Epidermal melanocyte (primary cell): ENCODE results near the gene TCF12.
"Not testable (repeated sequence)": the region's sequence is repeated elsewhere in the genome, so short reads cannot be mapped to it uniquely, and the experiment has no call there.

Source experiments
- DNase-seq: peaks from one replicate; pipeline ENCODE4 v3.0.0; 2011; ENCODE audit warnings: low spot score; ENCODE audit not compliant: insufficient read length

Gene TCF12

DNA sequence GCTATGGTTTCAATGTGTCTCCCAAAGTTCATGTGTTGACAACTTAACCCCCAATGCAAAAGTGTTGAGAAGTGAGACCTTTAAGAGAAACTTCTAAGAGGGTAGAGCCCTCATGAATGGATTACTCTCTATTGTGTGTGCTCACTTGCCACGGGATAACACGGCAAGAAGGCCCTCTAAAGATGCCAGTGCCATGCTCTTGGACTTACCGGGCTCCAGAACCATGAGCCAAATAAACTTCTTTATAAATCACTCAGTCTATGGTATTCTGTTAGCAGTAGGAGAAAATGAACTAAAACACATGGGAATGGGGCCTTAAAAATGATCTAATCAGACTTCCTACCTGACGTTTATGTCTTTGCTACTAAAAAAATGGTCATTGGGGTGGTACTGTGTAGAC, 2.6 kb upstream of the TCF12 start:
- DNase-seq: no peak

DNA sequence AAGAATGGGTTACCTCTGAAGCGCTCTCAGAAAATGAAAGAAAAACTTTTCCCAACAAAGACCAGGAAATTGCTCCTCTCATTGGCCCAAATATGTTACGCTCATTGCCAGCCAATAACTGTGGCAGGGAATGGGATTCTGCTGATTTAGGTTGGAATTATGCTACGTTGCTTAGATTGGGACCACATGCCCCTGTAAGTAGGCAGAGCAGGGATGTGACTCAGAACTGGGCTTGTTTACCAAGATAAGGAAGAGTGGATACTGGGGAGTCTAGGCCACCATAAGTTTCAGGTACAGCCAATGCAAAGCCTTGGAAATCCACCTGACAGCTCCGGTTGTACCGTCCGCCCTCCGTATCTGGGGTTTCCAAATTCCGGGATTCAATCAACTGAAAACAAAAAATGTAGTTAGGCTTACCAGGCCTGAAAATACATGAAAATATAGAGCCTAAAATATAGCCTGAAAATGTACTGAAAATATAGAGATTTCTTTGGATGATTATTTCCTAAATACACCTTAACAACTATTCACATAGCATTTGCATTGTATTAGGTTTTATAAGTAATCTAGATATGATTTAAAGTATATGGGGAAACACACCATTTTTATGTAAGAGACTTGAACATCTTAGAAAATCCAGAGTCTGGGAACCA, 1.5 kb upstream of the TCF12 start:
- DNase-seq: no peak

GRCh38 chr15:56917652-56918045, 795 bp upstream of the TCF12 start:
- no peak for DNase-seq

GRCh38 chr15:56919031-56919608, 676 bp downstream of the TCF12 start:
- peak; percentile 17 for DNase-seq

DNA sequence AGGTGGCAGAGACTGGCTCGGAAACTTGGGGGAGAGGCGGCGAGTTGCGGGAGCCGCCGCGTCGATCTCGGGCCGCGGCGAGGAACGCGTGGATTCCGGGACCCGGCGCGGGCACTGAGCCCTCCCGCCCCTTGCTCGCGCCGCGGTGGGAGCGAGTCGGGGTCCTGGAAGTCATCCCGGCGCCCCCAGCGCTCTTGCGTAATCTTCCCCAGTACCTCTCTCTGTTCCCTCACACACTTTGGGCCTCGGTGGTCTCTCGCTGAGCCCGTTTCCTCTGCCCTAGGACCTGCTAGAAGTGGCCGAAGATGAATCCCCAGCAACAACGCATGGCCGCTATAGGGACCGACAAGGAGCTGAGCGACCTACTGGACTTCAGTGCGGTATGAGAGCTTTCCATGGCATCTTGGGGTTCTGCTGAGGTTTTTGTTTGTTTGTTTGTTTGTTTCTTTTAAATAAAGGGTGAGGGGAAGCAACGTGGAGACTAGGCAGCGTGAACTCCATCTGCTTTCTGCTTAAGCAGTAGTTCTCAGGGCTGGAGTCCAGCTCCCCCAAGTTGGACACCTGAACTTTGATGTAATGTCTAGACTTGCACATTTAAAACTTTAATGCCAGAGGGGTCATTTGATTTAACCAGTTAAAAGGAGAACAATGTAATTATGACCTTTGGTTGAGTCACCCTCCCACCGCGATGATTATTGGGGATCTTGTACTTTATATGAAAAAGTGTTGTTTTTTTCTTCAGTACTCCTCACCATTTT, 1.3 kb downstream of the TCF12 start:
- peak; percentile 24 for DNase-seq

- no peak for DNase-seq
Measured at GRCh38 chr15:56920367-56920627, 1.9 kb downstream of the TCF12 start.

DNA sequence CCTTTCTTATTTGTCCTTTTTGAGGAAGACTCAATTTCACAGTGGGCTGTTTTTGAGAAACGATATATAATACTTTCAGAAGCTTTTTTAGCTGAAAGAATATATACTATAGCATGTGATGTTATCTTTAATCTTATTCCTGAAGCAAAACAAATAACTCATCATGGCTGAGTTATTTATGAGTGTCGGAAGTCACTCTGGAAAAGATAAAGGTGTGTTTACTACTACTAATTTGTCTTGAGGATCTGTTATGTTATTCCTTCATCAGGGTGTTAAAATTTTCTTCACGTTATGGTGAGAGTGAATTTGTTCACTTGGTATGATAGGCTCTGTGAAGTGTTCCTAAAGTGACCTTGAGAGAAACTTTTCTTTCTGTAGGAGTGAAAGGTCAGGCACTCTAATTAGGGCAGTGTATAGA, 4.7 kb downstream of the TCF12 start:
- DNase-seq: no peak

GRCh38 chr15:56927816-56928215, 9.4 kb downstream of the TCF12 start:
- no peak for DNase-seq

DNA sequence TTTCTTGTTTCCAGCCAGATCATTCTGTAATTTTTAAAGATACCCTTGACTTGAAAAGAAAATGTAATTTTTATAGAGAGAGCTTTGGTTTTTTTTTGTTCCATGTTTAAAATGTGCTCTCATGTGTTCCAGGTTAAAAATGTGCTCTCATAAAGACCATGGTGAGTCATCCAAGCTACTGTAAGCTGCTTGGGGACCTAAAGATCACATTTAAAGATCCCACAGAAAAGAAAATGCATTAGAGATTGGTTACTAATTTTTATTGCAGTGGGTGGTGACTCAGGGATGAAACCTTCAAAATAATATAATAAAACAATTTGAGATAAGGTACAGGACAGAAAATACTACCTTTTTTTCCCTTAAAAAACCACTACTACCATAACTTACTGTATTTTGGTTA, 11.0 kb downstream of the TCF12 start:
- DNase-seq: no peak

DNA sequence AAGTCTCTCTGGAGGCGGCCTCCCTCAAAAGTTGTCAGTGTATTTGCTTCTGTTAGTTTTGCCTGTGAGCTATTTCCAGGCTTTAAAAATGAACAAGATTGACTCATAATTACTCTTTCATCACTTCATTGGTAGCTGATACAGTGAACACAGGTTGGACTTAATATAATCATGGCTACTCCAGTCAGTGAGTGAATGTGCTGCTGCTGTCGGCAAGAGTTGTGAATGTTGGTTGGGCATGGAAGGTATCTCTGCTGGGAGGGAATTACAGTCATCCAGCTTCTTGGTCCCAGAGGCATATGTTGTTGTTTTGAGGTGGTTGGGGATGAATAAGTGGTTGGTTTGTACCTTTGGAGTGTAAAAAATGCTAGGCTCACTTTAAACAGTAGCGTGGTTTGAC, 11.5 kb downstream of the TCF12 start:
- DNase-seq: no peak

DNA sequence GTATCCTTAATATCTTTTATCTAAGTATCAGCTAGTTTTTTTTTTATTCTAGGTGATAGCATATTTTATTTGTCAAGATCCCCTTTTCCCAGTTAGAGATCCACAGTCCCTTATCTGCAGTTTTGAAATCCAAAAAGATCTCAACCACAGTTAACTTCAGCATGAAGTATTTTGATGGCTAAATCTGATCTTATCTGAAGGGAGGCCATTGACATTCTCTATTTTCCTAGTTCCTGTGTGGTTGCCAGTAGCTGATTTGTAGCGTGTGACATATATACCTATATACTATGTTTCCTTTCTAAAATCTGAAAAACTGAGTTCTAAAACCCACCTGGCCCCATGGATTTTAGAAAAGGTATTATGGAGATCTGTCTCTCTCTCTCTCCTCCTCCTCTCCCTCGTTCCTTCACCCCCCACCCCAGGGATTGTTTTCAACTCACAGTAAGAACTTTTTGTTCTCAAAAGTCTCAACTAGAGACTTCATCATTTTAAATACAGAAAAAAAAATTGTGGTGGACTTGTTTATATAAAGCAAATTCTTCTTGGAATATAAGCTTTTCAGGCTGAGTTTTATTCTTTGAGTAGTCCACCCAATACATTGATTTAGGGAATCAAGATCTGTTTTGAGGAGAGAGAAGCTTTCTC, 12.3 kb downstream of the TCF12 start:
- DNase-seq: no peak

DNA sequence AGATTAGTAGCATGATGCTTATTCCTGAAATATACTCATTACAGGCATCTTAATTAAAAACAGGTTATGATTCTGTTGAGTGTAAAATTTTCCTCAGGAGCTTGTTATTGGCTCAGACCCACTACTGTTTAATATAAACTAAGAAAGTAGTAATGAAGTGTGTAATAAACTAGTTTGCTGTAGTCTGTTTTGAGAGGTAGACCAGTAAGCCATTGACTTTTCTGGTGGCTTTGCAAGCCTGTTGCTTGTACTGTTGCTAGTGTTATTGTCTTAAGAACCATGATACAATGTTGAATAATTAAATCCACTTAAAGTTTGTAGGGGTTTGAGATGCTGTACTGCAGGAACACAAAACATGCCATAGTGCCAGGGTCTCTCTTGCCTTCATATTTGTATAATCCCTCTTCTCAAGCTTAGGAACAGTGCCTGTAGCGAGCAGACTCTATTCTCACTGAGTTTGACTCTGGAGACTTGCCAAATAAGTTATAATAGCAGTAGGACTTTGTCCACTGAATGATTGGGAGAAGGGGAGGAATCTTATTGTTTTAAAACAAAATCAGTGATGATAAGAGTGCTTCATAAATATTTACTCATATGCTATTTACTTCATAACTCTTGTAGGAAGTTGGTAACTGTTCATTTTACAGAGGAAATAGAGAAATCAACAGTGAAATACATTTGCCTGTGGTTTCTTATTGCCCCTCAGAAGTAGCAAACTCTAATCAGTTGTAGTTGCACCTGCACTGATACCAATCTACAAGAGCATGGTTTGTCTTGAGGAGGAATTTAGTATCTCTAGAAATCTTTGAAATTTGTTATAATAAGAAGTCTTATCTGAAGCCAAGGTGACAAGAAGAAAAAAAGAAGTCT, 13.4 kb downstream of the TCF12 start:
- no peak for DNase-seq

GRCh38 chr15:56932509-56932868, 14.0 kb downstream of the TCF12 start:
- DNase-seq: not testable (repeated sequence)

- DNase-seq: no peak
Measured at GRCh38 chr15:56933410-56933809, 15.0 kb downstream of the TCF12 start.

- DNase-seq: no peak
Measured at GRCh38 chr15:56933811-56934210, 15.4 kb downstream of the TCF12 start.

DNA sequence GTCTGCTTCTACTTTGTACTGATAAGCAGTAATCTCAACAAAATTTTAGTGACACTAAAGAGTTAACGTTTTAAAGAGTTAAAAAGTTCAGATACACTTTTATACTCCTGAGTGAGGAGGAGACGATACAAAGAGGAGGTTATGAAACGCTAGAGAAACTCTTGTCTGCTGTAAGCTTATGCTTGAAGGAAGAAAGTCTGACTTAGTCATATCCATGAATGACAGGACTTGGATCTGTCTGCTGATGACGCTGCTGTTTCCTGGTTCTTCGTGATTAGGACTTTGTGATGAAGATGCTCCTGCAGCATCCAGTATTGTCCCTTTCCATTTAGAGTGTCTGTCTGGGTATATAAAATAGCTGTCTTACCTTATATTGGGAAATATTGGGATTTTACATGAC, 15.8 kb downstream of the TCF12 start:
- no peak for DNase-seq

DNA sequence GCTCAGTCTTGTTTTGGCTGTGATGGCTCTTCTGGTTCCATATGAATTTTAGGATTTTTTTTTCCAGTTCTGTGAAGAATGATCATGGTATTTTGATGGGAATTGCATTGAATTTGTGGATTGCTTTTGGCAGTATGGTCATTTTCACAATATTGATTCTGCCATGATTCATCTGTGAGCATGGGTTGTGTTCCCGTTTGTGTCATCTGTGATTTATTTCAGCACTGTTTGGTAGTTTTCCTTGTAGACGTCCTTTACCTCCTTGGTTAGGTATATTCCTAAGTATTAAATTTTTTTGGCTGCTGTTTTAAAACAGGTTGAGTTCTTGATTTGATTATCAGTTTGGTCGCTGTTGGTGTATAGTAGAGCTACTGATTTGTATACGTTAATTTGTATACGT, 18.5 kb downstream of the TCF12 start:
- DNase-seq: no peak

- DNase-seq: no peak
Measured at GRCh38 chr15:56939257-56939656, 20.8 kb downstream of the TCF12 start.

DNA sequence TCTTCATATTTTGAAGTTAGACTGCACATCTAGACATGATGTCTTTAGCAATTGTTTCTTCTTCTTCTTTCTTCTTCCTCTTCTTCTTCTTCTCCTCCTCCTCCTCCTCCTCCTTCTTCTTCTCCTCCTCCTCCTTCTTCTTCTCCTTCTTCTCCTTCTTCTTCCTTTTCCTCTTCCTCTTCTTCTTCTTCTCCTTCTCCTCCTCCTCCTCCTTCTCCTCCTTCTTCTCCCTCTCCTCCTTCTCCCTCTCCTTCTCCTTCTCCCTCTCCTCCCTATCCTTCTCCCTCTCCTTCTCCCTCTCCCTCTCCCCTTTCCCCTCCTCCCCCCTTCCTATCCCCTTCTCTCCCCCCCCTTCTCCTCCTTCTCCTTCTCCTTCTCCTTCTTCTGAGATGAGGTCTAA, 21.9 kb downstream of the TCF12 start:
- DNase-seq: no peak

- DNase-seq: no peak
Measured at GRCh38 chr15:56942118-56942517, 23.7 kb downstream of the TCF12 start.

DNA sequence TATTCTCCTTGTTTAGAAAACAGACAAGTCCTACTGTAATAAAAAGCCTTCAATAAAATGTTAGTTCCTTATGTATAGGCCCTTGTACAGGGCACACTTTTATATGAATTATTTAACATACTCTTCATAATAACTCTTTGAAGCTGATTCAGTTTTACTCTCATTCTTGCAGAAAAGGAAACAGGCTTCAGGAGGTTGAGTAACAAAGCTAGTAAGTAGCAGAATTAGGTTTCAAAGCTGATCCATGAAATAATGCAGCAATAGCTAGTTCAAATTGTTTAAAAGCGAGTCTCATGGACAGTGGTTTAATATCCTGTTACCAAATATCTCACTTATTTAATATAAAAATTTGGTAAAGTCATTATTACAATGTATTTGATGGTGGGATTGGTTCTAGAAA, 25.0 kb downstream of the TCF12 start:
- DNase-seq: no peak

DNA sequence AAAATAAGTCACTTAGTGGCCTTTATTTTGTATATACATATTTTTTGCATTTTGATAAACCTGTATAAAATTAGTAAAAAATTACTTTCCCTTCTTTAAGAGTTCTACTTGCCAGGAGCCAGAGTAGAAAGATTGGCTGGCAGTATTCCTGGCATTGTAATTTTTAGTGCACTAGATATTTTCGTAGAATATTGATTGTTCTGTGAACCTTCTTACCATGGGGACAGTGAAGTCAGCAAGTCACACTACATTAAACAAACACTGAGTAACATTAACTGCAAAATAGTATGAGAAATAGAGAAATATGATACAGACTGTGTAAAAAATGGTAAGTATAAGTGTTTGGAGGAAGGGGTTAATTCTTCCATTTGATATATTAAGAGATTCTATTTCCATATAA, 26.0 kb downstream of the TCF12 start:
- no peak for DNase-seq
